Muscle of arm (tissue), 12 donors: ENCODE data around the gene GATA2. TPM values are rescaled to one million over a fixed set of nuclear protein-coding genes. Genes with fewer than 3 reads are reported as not detected.

Experiments used
- DNase-seq: peaks from one replicate; pipeline ENCODE4 v3.0.0-alpha.2; 2013
- polyA plus RNA-seq, 12 donors: library from polyadenylated mRNA; unstranded; fragments of 120-200 nt; gene quantifications; one replicate each; pipeline ENCODE4 v1.2.1, GENCODE V29; 2013; ENCODE audit not compliant: insufficient read length in 12 of 12

GATA2 gene
- polyA plus RNA-seq, 12 donors = 2.0 to 8.0 (median 3.2) TPM; not detected in 2

DNA sequence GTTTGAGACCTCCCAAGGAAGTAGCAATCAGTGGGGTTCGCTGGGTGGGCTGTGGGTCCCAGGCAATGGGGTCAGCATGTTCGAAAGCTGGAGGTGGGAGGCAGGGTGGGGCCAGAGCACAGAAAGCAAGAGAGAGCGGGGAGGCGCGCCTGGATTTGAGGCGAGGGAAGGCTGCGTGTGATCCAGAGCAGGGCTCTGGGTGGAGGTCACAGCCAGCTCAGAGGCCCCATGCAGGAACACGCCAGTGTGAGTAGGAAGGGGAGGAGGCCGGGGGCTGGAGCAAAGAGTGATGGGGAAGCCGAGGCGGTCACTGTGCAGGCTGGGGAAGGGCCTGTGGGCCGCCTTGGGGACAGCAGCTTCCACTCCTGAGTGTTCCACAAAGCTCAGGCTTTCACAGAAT lies 35.1 kb downstream of the GATA2 start:
- DNase-seq = no peak

DNA sequence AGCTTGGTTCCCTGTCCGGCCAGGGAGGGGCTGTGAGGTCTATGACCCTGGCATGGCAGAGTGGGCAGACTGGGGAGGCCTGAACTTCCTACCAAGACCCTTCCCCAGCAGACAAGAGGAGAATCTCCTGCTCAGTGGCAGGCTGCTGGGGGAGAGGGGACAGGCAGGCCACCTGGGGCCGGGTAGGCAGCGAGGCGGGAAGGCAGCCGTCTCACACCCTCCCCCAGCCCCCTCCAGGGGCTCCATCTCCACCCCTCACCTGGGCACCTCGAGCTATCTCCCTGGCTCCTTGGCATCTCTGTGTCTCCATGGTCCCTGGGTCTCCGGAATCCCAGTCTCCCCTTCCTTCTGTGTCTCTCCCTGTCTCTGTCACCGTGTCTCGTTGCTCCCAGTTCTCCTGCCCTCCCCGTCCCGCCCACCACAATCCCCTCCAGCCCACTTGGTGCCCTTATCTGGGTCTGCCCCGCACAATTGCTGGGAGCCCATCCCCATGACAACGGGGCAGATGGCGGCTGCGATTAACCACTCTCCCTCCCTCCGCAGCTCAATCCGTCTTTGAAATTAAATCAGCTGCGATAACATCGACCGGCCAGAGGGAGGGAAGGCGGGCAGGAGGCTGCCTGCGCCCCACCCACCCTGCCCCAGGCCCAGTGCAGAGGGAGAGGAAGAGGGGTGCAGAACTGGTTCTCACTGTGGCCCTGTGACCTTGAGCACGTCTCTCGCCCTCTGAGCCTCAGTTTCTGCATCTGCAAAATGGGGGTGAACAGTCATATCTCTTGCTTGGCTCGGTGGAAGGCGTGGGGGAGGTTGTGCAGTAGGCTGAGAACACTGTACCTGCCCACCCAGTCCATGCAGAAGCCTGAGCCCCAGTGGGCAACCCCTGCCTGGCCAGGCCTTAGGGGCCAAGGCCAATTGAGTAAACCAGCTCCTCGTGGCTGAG lies 36.0 kb downstream of the GATA2 start:
- no peak for DNase-seq

DNA sequence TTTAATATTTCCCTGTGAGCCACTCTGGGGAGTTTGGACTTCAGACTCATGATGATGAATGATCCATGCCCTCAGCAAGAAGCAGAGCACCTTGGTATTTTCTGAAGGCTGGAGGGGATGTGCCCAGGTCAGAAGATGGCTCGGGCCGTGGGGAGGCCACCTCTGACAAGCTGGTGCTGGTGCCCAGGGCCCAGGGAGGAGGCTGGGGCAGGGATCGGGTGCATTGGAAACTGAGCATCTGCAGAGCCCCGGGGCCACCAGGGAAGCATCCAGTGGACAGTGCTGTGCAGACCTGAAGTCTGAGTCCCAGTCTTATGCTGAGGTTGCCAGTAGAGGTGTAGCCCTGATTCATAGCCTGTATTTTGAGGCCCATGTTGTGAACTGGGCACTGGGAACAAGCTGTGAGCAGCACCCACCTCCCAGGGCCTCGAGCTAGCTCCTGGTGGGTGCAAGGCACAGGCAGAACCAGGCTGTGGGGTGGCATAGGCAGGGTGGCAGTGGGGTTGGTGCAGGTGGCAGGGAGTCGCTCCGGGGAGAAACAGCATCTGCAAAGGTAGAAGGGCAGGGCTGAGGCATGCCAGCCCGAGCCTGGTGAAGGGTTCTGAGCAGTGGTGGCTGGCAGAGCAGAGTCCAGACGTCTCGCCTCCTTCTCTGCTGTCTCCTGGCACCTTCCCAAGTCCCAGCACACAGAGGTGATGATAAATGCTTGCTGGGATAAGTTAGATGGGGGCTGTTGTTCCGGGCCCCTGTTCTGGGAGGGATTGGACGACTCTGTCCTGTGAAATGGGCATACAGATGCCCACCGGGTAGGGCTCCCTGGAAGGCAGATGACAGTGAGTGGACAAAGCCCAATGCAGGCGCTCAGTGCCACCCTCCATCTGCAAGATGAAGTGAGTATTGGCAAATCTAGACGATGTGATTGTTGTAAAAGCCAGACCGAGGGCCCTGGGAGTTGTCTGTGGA lies 36.9 kb downstream of the GATA2 start:
- DNase-seq = no peak

DNA sequence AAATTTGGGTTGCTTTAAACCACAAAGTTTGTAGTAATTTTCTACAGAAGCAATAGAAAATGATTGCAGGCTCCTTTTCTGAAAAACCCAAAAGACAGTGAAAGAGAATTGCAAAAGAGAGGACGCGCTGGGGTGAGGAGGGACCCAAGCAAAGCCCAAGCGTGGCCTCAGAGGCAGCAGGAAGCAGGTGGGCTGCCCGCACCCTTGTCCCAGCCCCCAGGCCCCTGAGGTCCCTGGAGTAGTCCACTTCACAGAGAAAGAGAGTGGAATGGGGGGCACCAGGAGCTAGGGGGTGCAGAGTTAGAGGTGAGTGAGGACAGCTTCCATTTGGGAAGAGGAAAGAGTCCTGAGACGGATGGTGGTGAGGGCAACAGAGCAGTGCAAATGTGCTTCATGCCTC lies 37.9 kb downstream of the GATA2 start:
- no peak for DNase-seq

DNA sequence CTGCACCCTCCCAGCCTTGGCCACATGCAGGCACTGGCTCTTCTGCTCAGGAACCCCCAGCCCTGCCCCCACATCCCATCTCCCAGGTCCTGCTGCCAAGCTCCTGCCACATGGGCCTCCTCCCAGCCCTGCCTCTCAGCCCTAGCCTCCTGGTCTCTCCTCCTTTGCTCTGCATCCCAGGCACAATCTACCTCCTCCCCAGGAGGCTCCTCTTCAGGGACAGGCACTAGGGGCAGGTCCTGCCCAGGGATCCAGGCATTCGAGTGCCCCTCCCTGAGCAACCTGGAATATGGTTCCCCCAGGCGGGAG lies 38.7 kb downstream of the GATA2 start:
- DNase-seq = no peak

DNA sequence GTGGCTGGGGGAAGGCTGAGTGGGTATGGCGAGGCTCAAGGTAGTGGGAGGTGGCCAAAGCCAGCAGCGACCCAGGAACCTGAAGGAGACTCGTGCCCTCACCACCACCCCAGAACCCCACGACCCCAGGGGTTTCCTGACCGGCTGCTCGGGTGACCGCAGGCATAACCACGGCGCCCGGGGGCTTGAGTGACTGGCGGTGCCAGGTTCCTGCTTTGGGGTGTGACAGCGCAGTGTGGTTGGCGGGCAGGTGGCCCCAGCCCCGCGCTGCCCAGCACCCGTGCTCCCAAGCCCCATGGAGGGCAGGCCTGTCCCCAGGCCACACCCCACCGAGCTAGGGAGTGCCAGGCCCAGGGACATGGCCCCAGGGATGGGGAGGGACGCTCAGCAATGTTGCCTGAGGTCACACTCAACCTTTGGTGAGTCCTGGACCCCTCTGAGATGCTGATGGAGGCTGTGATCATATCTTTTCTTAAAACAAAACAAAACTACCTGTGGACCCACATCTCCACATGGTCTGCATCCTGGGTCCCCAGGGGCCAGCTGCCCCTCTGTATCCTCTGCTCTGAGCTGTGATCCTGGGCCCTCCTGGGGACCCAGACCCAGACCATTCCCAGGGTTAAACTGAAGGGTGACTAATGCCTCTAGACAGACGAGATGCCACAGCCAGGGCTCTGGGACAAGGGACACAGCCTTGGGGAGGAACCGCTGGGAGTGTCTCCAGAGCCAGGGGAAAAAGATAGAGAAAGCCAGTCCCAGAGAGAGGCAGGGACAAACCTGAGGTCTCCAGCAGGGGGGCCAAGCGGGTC lies 39.3 kb downstream of the GATA2 start:
- DNase-seq = no peak

DNA sequence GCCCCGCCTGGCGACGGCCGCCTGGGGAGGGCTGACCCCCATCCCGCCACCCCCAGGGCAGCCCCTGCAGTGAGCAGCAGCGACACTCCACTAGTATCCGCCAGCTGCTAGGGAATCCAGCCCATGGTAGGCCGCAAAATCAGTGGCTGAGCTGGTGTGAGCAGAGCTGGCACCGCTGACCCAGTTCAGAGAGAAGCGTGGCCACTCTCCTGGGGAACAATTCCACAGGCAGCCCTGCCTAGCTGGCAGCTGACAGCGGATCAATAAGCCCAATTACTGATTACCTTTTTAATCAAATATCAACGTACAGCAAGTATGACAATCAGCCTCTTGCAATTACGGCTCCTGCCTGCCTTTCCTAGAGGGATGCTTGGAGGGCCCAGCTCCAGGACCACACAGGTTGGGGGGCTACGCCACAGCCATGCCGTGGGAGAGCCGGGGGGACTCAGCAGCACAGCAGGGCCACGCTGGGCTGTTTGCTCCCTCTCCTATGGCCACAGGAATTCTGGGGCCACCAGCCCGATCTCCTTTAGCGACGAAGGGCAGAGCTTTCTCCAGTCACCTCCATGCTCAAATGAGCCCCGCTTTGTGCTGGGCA lies 40.2 kb downstream of the GATA2 start:
- no peak for DNase-seq

DNA sequence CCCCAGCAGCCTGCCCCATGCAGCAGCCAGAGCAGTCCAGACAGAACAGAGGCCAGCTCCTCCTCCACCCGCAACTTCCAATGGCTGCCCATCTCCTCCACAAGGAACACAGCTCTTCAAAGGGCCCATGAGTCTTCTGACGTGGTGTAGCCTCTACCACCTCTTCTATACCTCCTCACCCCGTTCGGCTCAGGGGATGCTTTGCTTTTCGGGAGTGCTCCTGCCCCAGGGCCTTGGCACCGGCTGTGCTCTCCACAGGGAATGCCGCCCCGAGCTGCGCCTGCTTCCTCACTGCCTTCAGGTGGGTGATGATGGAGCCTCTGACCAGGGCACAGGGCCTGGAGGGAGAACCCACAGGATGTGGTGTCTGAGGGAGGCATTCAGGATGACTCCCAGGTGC lies 40.9 kb downstream of the GATA2 start:
- DNase-seq = no peak

DNA sequence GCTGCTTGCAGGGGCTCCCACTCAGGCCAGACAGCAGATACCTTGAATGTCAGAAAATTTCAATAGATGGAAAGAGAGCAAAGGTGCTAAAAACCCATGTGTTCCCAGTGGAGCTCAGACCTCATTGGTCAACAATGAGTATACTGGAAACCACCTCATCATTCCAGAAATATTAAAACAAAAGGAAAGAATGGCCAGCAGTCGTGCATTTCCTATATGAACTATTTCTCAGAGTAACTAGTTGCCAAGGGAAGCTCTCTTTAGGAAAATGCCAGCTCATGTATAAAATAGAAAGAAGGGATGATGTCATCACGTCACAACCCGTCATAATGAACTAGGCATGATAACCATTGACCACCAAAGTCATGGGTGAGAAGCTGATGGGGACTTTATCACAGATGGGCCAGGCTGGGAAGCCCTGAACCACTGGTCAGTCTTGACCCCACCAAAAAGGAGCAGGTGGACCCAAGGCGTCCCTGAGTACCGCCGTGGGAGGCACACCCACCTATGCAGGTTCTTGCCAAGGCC lies 43.8 kb downstream of the GATA2 start:
- DNase-seq = no peak

DNA sequence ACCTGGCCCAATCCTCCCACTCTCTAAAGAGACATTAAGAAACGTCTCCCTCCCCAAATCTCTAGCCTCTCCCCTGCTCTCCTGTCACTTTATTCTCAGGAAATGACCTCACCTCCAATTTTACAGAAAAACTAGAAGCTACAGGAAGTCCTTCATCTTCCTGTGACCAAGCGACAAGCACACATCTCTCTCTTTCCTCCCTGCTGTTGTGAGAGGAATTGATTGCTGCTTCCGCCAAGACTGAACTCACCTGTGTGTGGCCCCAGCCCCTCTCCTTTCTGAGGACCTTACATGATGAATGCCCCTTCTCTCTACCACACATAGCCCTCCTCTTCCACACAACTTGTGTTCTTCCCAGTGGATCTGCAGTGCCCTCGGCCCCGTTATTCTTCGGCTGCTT lies 44.5 kb downstream of the GATA2 start:
- DNase-seq = no peak

DNA sequence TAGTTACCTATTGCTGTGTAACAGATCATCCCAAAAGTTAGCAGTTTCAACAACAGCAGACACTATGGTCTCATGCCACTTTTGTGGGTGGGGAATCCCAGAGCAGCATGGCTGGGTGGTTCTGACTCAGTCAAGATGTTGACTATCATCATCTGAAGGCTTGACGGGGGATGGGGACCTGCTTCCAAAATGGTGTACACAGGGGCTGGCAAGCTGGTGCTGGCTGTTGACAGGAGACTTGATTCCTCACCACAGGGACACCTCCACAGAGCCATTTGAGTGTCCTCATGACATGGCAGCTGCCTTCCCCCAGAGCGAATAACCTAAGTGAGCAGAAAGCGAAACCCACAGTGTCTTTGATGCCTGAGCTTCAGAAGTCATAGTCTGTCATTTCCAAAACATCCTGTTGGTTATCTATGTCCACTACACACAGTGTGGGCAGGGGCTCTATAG lies 45.4 kb downstream of the GATA2 start:
- no peak for DNase-seq

DNA sequence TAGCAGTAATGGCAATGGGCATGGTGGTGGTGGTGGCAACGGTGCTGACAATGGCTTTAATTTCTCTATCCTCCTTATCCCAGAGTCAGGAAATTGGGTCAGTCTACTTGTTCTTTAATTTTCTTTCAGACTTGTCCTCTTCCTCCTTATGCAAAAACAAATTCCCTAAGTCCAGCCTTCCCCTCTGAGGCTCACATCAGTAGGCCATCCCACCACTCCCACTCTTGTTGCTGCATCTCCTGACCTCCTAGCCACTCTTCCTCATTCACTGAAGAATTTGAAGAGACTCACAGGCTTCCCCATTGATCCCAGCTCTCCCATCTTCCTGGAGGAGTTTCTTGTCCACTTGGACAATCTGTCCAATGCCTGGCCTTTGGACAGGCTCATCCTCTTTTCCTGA lies 46.2 kb downstream of the GATA2 start:
- DNase-seq = no peak

DNA sequence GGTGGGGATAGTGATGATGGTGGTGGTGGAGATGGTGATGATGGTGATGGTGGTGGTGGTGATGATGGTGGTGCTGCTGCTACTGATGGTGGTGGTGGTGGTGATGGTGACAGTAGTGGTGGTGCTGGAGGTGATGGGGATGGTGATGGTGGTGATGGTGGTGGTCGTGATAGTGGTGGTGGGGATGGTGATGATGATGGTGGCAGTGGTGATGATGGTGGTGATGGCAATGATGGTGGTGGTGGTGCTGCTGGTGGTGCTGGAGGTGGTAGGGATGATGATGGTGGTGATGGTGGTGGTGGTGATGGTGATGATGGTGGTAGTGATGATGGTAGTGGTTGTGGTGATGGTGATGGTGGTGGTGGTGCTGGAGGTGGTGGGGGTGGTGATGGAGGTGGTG lies 47.6 kb downstream of the GATA2 start:
- no peak for DNase-seq

DNA sequence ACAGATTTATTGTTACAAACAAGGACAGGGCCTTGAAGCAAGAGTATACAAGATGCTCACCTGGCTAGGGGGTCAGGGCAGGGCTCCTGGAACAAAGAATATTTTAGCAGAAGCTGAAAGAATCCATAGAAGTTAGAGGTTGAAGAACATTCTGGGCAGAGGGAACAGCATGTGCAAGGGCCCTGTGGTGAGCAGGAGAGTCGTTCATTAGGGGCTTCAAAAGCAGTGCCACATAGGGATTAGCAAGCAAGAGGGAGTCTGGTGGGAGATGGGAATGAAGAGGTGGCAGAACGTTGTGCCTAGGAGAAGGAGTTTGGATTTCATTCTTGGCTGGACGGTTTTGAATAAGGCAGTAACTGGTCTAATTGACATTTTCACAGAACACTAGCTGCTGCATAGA lies 49.2 kb downstream of the GATA2 start:
- no peak for DNase-seq

DNA sequence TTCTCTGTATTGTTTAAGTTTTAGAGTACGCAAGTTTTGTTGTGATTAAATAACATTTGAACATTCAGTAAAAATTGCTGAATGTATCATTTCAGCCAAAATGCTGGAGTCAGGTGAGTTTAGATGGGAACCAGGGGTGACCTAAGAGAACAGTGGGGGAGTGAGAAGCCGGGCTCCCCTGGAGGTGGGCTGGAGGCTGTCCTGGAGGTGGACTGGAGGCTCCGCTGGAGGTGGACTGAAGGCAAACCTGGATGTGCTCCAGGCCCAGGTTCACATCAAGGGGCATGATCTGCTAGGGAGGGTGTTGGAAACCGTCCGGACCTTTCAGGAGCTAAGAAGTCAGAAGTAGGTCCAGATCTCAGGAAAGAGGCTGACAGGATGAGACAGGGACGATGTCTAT lies 50.1 kb downstream of the GATA2 start:
- DNase-seq = no peak

DNA sequence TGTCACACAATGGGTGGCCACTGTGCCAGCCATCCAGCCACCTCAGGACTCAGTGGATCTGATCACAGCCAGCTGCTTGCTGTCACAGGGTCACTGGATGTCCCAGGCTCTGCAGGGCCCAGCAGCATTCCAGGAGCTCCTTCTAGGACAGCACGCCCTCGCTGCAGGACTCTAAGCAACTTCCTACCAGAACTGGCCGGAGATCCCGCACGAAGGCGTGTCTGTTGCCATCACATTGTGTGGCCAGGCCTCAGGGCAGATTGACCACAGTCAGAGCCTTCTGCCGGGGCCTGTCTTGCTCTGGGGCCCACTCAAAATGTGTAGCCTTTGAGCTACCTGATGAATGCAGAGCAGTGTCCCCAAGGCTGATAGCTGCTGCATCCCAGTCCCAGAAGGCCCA lies 50.9 kb downstream of the GATA2 start:
- no peak for DNase-seq

DNA sequence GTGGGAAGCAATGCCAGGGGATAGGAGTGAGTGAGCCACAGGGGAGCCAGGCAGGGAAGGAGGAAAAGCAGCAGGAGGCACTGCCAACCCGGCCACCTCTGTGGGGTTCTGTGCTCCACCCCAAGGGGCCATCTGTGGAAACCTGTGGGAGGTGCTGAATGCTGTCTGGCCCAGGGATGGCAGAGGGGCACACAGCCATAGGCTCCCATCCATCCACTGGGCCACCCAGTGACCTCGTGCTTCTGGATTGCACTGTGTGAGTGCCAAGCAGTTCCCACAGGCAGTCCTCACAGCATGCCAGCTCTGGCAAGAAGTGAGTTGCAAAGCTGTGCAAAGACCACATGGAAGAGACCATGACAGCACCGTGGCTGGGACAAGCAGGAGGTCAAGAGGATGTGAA lies 53.8 kb downstream of the GATA2 start:
- DNase-seq = no peak

DNA sequence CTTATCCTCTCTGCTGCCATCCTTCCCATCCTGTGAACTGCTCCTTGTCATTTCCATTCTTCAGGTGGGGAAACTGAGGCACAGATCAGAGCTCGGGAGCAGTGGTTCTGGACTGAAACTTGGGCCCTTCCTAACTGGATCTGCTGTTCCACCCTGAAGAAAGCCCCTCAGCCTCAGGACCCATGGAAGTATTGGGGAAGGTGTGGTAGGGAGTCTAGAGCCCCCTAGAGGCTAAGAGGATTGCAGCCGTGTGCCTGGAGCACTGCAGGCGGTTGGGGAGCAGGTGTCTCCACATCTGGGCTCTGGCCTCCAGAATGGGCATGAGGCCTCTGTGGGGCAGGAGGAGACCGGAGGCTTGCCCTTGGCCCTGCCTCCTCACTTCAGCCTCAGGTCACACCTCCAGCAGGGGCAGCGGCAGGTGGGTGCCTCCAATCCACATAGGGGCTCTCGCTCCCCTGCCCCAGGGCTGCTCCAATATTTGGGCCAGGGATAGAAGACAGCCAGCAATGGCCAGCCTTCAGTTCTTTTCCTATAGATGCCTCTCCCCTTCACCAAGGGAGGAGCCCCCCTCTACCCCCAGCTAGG lies 54.4 kb downstream of the GATA2 start:
- no peak for DNase-seq

DNA sequence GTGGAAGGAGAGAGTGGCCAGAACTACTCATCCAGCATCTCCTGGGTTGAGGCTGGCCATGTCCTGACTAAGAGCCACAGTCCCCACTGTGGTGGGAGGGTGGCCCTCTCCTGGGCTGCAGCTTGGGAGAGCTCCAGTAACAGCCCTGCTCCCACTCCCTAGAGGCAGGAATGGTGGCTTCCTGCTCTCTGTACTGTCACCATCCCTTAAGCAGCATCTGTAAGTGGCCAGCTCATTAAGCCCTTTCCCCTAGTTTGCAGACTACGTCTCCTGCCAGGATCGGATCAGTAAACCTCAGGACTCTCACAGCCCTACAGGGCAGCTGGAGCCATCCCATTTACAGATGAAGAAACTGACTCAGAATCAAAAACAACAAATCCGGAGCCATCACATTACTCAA lies 56.8 kb downstream of the GATA2 start:
- DNase-seq = no peak

DNA sequence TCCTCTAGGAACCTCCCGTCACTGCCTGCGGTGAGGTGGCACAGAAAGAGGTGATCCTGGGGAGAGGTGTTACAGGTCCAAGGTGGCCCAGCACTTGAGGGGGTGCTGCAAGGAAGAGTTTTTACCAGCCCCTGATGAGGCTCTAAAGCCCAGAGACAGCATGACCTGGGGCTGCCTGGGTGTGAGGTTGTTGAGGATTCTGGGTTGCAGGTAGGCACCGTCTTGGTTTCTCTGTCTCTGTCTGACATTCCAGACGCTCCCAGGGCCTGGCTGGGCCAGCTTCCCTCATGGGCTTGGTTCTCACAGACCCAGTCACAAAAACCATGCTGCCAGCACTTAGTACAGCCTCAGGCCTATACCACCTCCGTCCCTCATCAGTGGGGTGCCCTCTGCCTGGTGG lies 57.4 kb downstream of the GATA2 start:
- DNase-seq = no peak

DNA sequence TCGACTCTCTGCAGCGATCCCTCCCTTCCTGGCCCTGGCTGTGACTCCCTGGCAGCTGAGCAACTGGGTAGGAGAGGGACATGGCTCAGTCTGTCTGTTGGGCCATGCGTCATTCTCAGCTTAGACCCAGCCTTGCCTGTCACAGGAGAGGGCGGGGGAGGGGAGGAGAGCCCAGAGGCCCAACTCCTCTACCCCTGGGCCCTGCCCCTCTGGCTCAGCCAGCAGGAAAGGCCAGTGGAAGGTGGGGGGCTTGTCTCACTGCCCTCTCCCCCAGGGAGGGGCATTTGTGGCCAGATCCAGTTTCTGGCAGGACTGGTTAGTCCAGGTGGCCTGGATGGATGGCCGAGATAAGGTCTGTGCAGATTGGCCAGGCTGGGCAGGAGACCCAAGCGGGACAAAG lies 57.9 kb downstream of the GATA2 start:
- DNase-seq = no peak
